NT2/D1 (cell line): ENCODE data around the gene WDR70.
"Not testable (repeated sequence)": the region's sequence is repeated elsewhere in the genome, so short reads cannot be mapped to it uniquely, and the experiment has no call there.

Experiments used
- DNase-seq: peaks from one replicate; pipeline ENCODE4 v3.0.0-alpha.2; 2011; ENCODE audit warnings: low read depth, low spot score
- H3K27me3 ChIP-seq: 2 replicates; pipeline ENCODE4 v1.6.0; 2011; ENCODE audit warnings: mild to moderate bottlenecking; ENCODE audit not compliant: insufficient read length, insufficient read depth
- H3K36me3 ChIP-seq: 2 replicates; pipeline ENCODE4 v1.6.1; 2011; ENCODE audit warnings: mild to moderate bottlenecking, low read length, mixed read lengths; ENCODE audit not compliant: insufficient read depth, insufficient read length
- H3K4me1 ChIP-seq: 2 replicates; pipeline ENCODE4 v1.5.1; 2011; ENCODE audit not compliant: insufficient read depth, insufficient read length
- H3K4me3 ChIP-seq: 2 replicates; pipeline ENCODE4 v1.5.1; 2011; ENCODE audit warnings: low read depth; ENCODE audit not compliant: insufficient read length
- H3K9ac ChIP-seq: 2 replicates; pipeline ENCODE4 v1.6.0; 2011; ENCODE audit warnings: low read depth; ENCODE audit not compliant: insufficient read length
- H3K9me3 ChIP-seq: 2 replicates; pipeline ENCODE4 v1.5.1; 2011; ENCODE audit warnings: mild to moderate bottlenecking, low read length; ENCODE audit not compliant: insufficient read depth
- SUZ12 ChIP-seq: IDR thresholded peaks from 2 replicates; pipeline ENCODE4 v1.6.1; 2011; ENCODE audit not compliant: insufficient read length, insufficient read depth; ENCODE audit errors: extremely low read depth
- YY1 ChIP-seq: IDR thresholded peaks from 2 replicates; pipeline ENCODE4 v1.6.1; 2011; ENCODE audit not compliant: insufficient read length, insufficient read depth
- ZNF274 ChIP-seq: IDR thresholded peaks from 2 replicates; pipeline ENCODE4 v1.6.1; 2011; ENCODE audit warnings: mild to moderate bottlenecking, low read depth, low read length

Gene WDR70

GRCh38 chr5:37683072-37683471 lies 304.0 kb downstream of the WDR70 start:
- H3K4me1 ChIP-seq, result no peaks in the 10 kb centered on the region
- H3K9me3 ChIP-seq, result no peaks in the 10 kb centered on the region; the same call in 1 of the 2 replicates
- H3K36me3 ChIP-seq, result no peaks in the 10 kb centered on the region
- no peak for DNase-seq
- TF ChIP-seq YY1 (no peak), ZNF274 (no peak), SUZ12 (no peak)
- H3K9ac ChIP-seq, result no peak overlapping the region
- no peaks in the 10 kb centered on the region for H3K27me3 ChIP-seq
- H3K4me3 ChIP-seq, result no peak overlapping the region

DNA sequence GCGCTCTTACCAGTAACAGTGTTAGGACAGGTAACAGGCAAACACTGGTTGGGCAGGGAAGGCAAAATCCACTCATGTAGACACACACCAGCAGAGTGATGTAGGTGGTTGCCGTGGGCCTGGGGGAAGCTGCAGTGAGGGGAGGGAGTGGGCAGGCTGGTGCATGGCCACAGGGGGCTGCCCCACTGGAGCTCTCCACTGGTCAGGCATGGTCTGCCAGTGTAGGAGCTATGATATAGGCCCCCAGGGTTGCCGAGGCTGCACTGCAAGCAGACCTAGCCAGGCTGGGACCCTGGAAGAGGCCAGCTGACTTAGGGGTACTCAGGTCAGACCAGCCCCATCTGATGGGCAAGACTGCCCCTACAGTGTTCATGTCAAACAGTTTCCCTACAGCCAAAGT lies 306.1 kb downstream of the WDR70 start:
- H3K36me3 ChIP-seq, result no peaks in the 10 kb centered on the region
- TF ChIP-seq YY1 (no peak), SUZ12 (no peak), ZNF274 (no peak)
- DNase-seq, result no peak
- H3K27me3 ChIP-seq, result no peaks in the 10 kb centered on the region
- H3K4me3 ChIP-seq, result no peak overlapping the region
- H3K9me3 ChIP-seq, result no peaks in the 10 kb centered on the region; the same call in 1 of the 2 replicates
- H3K4me1 ChIP-seq, result no peaks in the 10 kb centered on the region
- no peak overlapping the region for H3K9ac ChIP-seq

GRCh38 chr5:37685816-37686215 lies 306.7 kb downstream of the WDR70 start:
- H3K4me3 ChIP-seq, result no peak overlapping the region
- H3K27me3 ChIP-seq, result no peaks in the 10 kb centered on the region
- no peak overlapping the region for H3K9ac ChIP-seq
- DNase-seq, result no peak
- no peaks in the 10 kb centered on the region for H3K36me3 ChIP-seq
- no peaks in the 10 kb centered on the region; the same call in 1 of the 2 replicates for H3K9me3 ChIP-seq
- H3K4me1 ChIP-seq, result no peaks in the 10 kb centered on the region
- TF ChIP-seq ZNF274 (no peak), YY1 (no peak), SUZ12 (no peak)

DNA sequence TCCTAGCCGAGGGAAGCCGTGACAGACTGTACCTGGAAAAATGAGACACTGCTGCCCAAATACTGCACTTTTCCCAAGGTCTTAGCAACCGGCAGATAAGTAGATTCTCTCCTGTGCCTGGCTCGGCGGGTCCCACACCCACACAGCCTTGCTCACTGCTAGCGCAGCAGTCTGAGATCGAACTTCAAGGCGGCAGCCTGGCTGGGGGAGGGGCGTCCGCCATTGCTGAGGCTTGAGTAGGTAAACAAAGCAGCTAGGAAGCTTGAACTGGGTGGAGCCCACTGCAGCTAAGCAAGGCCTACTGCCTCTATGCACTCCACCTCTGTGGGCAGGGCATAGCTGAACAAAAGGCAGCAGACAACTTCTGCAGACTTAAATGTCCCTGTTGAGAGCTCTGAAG lies 309.8 kb downstream of the WDR70 start:
- DNase-seq, result peak; percentile 5
- not testable (repeated sequence) for H3K4me1 ChIP-seq, H3K9me3 ChIP-seq, H3K9ac ChIP-seq, H3K36me3 ChIP-seq, H3K27me3 ChIP-seq, H3K4me3 ChIP-seq

DNA sequence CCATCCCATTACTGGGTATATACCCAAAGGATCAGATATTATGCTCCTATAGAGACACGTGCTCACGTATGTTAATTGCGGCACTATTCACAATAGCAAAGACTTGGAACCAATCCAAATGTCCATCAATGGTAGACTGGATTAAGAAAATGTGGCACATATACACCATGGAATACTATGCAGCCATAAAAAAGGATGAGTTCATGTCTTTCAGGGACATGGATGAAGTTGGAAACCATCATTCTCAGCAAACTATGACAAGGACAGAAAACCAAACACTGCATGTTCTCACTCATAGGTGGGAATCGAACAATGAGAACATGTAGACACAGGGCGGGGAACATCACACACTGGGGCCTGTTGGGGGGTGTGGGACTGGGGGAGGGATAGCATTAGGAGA lies 315.2 kb downstream of the WDR70 start:
- DNase-seq, H3K27me3 ChIP-seq, H3K9ac ChIP-seq, H3K4me1 ChIP-seq, H3K9me3 ChIP-seq, H3K4me3 ChIP-seq, H3K36me3 ChIP-seq: not testable (repeated sequence)

DNA sequence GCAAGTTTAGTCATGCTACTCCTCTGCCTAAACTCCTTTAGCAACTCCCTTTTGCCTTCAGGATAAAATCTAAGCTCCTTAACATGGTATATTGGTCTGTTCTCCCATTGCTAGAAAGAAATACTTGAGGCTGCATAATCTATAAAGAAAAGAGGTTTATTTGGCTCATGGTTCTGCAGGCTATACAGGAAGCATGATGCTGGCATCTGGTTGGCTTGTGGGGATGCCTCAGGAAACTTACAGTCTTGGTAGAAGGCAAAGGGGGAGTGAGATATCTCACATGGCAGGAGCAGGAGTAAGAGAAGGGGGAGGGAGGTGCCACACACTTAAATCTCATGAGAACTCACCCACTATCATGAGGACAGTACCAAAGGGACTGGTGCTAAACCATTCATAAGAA lies 315.7 kb downstream of the WDR70 start:
- Histone ChIP-seq H3K4me1 (no peaks in the 10 kb centered on the region), H3K9ac (no peak overlapping the region), H3K4me3 (no peak overlapping the region), H3K9me3 (no peaks in the 10 kb centered on the region), H3K36me3 (no peaks in the 10 kb centered on the region), H3K27me3 (no peaks in the 10 kb centered on the region)
- no peak for DNase-seq
- TF ChIP-seq SUZ12 (no peak), ZNF274 (no peak), YY1 (no peak)

DNA sequence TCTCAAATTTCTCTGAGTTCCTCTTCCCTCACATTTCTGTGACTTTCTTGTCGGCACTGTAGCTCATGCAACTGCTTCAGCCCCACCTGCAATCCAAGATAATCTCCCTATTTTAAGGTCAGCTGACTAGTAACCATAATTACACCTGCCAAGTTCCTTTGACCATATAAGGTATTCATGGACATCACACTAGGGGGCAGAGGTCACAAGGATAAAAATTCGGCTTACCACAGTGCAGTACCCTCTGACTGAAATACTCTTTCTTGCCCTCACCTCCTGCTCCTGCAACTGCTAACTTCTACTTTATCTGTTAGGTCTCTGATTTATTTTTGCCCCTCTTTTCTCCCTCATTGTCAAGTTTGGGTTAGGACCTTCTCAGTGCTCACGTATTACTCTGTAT lies 316.5 kb downstream of the WDR70 start:
- no peak for TF ChIP-seq ZNF274
- no peak for TF ChIP-seq SUZ12
- TF ChIP-seq YY1, result no peak
- H3K9ac ChIP-seq, result no peak overlapping the region
- H3K27me3 ChIP-seq, result no peaks in the 10 kb centered on the region
- H3K4me1 ChIP-seq, result no peaks in the 10 kb centered on the region
- H3K36me3 ChIP-seq, result no peaks in the 10 kb centered on the region
- no peaks in the 10 kb centered on the region for H3K9me3 ChIP-seq
- no peak for DNase-seq
- no peak overlapping the region for H3K4me3 ChIP-seq
